Activated naive CD4-positive, alpha-beta T cell treated with anti-CD3 and anti-CD28 coated beads, Interleukin-2, amount 10 ng/mL, durations not matched to agents 7 days and 5 days (primary cell): ENCODE data around the gene NOS3.
"Not testable (repeated sequence)": the region's sequence is repeated elsewhere in the genome, so short reads cannot be mapped to it uniquely, and the experiment has no call there.

Experiments
- CTCF ChIA-PET: fragments of 350-600 bp; sonication (Branson Sonifier 250); formaldehyde crosslinking; loops from one replicate; lab custom pipeline; 2021; ENCODE audit warnings: antibody characterized with exemption; lab: Charles Lee
- DNase-seq: peaks from one replicate; pipeline ENCODE4 v3.0.0-alpha.2; 2020
- H3K27ac Mint-ChIP-seq: one replicate; pipeline ENCODE4 v1.8.0; 2021; ENCODE audit warnings: mild to moderate bottlenecking, moderate library complexity, mixed read lengths
- H3K27me3 Mint-ChIP-seq: one replicate; pipeline ENCODE4 v1.8.0; 2021; ENCODE audit warnings: mild to moderate bottlenecking, mixed read lengths
- H3K36me3 Mint-ChIP-seq: one replicate; pipeline ENCODE4 v1.8.0; 2021; ENCODE audit warnings: mixed read lengths
- H3K4me1 Mint-ChIP-seq: one replicate; pipeline ENCODE4 v1.8.0; 2021; ENCODE audit warnings: mixed read lengths
- H3K4me3 Mint-ChIP-seq: one replicate; pipeline ENCODE4 v1.8.0; 2021; ENCODE audit warnings: mild to moderate bottlenecking, moderate library complexity, mixed read lengths
- H3K9me3 Mint-ChIP-seq: one replicate; pipeline ENCODE4 v1.8.0; 2021; ENCODE audit warnings: mixed read lengths

NOS3 gene

DNA sequence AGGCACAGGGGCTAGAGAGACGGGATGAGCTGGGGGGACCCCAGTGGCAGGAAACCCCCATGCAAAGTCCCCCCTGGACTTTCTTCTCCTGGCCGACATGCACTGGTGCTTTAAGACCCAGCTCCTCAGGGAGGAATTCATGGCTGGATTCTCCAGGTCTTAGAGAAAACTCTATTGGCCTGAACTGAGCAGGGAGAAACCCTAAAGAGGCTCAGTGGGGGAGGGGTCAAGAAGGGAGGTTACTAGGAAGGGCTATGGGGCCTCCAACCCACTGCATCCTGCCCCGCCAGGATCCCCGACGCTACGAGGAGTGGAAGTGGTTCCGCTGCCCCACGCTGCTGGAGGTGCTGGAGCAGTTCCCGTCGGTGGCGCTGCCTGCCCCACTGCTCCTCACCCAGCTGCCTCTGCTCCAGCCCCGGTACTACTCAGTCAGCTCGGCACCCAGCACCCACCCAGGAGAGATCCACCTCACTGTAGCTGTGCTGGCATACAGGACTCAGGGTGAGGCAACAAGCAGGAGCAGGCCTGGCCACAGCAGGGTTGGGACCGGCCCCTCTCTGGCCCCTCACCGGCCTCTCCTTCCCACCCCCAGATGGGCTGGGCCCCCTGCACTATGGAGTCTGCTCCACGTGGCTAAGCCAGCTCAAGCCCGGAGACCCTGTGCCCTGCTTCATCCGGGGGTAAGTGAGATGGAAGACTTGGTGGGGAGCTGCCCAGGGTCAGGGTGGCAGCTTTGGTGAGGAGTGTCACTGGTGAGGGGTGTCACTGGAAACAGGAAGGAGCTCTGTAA lies 19.7 kb downstream of the NOS3 start:
- Mint-ChIP-seq H3K9me3 (no peaks in the 10 kb centered on the region), H3K4me1 (peaks cover 89% of the 10 kb centered on the region), H3K27ac (peak overlapping the region; percentile 94), H3K27me3 (no peaks in the 10 kb centered on the region), H3K36me3 (peaks cover 37% of the 10 kb centered on the region), H3K4me3 (peak overlapping the region; percentile 73)
- DNase-seq = peak; percentile 73
- CTCF ChIA-PET = interaction anchor here (0.7 to 4.3 kb wide), 14 partner anchors 8 to 113 kb away, joined by 3 to 33 read pairs (median 5); partner anchors contain the start of genes ABCB8 and NOS3

DNA sequence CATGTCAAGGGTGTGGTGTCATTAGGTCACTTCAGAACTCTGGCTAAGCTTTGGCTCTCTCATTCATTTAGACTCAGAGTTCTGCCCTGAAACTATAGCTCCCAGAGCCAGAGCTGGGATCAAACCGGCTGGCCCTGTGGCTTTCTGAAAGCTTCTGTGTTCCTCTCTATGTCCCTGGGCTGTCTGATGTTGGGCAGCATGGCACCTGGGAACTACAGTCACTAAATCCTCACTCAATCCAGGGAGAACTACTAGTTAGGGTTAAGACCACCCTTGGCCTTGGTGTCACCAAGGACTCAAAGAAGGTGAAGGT lies 20.2 kb downstream of the NOS3 start:
- Mint-ChIP-seq H3K36me3 (peaks cover 34% of the 10 kb centered on the region), H3K27me3 (no peaks in the 10 kb centered on the region), H3K27ac (peak overlapping the region; percentile 94), H3K4me3 (peak overlapping the region; percentile 73), H3K4me1 (peaks cover 89% of the 10 kb centered on the region), H3K9me3 (no peaks in the 10 kb centered on the region)
- CTCF ChIA-PET = interaction anchor here (0.7 to 4.3 kb wide), 14 partner anchors 7 to 113 kb away, joined by 3 to 33 read pairs (median 5); partner anchors contain the start of genes ABCB8 and NOS3
- DNase-seq = no peak

DNA sequence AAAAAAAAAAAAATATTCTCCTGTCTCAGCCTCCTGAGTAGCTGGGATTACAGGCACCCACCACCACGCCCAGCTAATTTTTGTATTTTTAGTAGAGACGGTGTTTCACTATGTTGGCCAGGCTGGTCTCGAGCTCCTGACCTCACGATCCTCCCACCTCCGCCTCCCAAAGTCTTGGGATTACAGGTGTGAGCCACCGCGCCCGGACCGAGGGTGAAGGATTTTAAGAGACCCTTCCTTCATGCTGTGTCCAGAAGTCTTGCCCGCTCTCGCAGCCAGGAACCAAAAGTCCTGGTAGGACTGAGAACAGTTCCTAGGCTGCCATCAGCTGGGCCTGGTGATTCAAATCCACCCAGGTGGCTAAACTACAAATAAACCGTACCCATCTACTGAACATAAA lies 20.8 kb downstream of the NOS3 start:
- H3K9me3 Mint-ChIP-seq, DNase-seq, H3K27me3 Mint-ChIP-seq: not testable (repeated sequence)
- Mint-ChIP-seq H3K4me1 (peaks cover 91% of the 10 kb centered on the region), H3K4me3 (peak overlapping the region; percentile 53), H3K27ac (peak overlapping the region; percentile 94), H3K36me3 (peaks cover 33% of the 10 kb centered on the region)
- CTCF ChIA-PET = interaction anchor here (0.7 to 4.1 kb wide), 9 partner anchors 9 to 113 kb away, joined by 3 to 21 read pairs (median 5); no protein-coding TSS in a partner anchor

DNA sequence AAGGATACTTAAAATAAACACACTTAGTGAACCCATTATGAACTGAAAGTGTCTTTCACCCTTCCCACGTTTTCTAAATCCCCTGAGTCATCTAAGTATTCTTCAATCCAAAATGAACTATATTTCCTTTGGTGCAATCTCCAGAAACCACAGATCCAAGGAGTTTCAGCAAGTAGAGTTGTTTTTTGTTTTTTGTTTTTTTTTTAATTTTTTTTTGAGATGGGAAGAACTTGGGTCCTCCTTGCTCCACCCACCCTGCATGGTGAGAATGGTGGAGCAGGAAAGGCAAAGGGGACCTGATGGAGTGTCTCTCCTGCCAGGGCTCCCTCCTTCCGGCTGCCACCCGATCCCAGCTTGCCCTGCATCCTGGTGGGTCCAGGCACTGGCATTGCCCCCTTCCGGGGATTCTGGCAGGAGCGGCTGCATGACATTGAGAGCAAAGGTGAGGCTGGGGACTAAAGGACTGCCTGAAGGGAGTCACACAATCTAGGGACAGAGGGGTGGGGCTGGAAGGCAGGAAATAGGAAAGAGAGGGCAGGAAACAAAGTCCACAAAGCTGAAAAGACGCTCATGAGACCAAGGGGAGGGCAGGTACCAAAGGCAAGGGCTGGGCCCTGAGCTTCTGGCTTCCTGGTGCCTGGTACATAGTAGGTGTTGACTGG lies 21.3 kb downstream of the NOS3 start:
- no peak for DNase-seq
- Mint-ChIP-seq H3K36me3 (peaks cover 33% of the 10 kb centered on the region), H3K4me1 (peaks cover 92% of the 10 kb centered on the region), H3K27me3 (peaks cover 4% of the 10 kb centered on the region), H3K9me3 (no peaks in the 10 kb centered on the region), H3K4me3 (peak overlapping the region; percentile 72), H3K27ac (peak overlapping the region; percentile 94)
- CTCF ChIA-PET = interaction anchor here (0.7 to 4.1 kb wide), 6 partner anchors 27 to 114 kb away, joined by 3 to 21 read pairs (median 6); no protein-coding TSS in a partner anchor

DNA sequence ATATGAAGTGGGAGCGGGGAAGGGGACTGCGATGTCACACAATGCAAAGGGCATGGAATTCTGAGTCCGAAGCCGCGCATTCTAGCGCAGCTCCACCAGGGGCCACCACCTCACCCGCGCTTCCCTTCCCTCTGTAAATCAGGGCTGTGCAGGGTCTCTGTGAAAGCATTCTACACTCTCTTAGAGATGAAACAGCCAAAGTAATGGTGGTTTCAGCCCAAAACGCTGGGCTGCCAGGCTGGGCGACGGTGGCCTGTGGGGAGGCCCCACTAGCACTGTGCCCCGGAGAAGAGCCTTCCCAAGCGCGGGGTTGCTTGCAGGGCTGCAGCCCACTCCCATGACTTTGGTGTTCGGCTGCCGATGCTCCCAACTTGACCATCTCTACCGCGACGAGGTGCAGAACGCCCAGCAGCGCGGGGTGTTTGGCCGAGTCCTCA lies 22.1 kb downstream of the NOS3 start:
- Mint-ChIP-seq H3K4me1 (peaks cover 92% of the 10 kb centered on the region), H3K27ac (peak overlapping the region; percentile 94)
- no peak for DNase-seq

DNA sequence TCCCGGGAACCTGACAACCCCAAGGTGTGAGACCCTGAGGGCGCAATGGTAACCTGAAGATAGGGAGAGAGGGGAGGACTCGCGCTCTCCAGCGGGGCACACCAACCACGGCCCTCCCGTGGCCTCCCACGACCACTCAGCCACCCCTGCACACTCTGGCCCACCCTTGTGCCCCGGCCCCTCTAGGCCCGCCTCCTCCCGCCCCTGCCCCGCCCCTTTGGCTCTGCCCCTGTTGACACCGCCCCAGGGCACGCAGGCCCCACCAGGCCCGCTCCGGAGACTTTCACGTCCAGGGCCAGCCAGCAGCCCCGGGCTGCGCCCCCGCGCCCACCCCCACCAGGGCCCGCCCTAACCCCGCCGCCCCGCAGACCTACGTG lies 22.5 kb downstream of the NOS3 start:
- no peaks in the 10 kb centered on the region for H3K9me3 Mint-ChIP-seq
- H3K4me3 Mint-ChIP-seq = peak overlapping the region; percentile 90

More for the DNA sequence above, 22.1 kb downstream of the NOS3 start:
- Mint-ChIP-seq H3K9me3 (no peaks in the 10 kb centered on the region), H3K4me3 (peak overlapping the region; percentile 72), H3K36me3 (peaks cover 34% of the 10 kb centered on the region), H3K27me3 (peaks cover 6% of the 10 kb centered on the region)
- CTCF ChIA-PET = interaction anchor here (0.8 to 4.1 kb wide), 5 partner anchors 28 to 115 kb away, joined by 3 to 21 read pairs (median 7); no protein-coding TSS in a partner anchor

DNA sequence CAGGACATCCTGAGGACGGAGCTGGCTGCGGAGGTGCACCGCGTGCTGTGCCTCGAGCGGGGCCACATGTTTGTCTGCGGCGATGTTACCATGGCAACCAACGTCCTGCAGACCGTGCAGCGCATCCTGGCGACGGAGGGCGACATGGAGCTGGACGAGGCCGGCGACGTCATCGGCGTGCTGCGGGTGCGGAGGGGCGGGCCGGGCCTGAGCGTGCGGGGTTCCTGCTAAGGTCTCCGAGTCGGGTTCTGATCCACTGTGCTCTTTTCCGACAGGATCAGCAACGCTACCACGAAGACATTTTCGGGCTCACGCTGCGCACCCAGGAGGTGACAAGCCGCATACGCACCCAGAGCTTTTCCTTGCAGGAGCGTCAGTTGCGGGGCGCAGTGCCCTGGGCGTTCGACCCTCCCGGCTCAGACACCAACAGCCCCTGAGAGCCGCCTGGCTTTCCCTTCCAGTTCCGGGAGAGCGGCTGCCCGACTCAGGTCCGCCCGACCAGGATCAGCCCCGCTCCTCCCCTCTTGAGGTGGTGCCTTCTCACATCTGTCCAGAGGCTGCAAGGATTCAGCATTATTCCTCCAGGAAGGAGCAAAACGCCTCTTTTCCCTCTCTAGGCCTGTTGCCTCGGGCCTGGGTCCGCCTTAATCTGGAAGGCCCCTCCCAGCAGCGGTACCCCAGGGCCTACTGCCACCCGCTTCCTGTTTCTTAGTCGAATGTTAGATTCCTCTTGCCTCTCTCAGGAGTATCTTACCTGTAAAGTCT lies 23.1 kb downstream of the NOS3 start:
- H3K4me1 Mint-ChIP-seq = peaks cover 91% of the 10 kb centered on the region
- CTCF ChIA-PET = interaction anchor here (0.7 to 1.5 kb wide), 3 partner anchors 30 to 51 kb away, joined by 3 to 7 read pairs (median 5); no protein-coding TSS in a partner anchor
- H3K4me3 Mint-ChIP-seq = peak overlapping the region; percentile 90
- H3K27ac Mint-ChIP-seq = peak overlapping the region; percentile 98
- peaks cover 31% of the 10 kb centered on the region for H3K36me3 Mint-ChIP-seq
- peaks cover 16% of the 10 kb centered on the region for H3K27me3 Mint-ChIP-seq
- peak; percentile 97 for DNase-seq
- H3K9me3 Mint-ChIP-seq = no peaks in the 10 kb centered on the region

More for the DNA sequence above, 22.5 kb downstream of the NOS3 start:
- H3K27ac Mint-ChIP-seq = peak overlapping the region; percentile 98
- H3K36me3 Mint-ChIP-seq = peaks cover 31% of the 10 kb centered on the region
- CTCF ChIA-PET = no interaction called here
- no peak for DNase-seq
- H3K27me3 Mint-ChIP-seq = peaks cover 11% of the 10 kb centered on the region
- H3K4me1 Mint-ChIP-seq = peaks cover 92% of the 10 kb centered on the region

DNA sequence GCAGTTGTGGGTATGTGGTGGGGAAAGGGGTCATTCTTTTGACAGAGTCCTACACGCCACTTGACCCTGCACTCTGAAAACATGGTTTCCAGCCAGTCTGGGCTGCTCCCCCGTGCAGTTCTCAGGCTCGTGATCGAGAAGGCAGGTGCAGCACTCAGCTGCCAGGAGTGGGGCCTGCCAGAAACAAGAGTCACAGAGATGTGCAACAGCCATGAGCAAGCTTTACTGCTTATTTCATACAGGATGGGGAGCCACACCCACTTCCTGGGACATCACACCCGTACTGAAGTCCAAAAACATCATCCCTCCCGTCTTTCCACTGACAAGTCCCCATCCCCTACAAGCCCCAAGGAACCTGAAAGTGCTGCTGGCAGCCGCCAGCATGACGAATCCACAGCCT lies 24.1 kb downstream of the NOS3 start:
- H3K27ac Mint-ChIP-seq = peak overlapping the region; percentile 98
- peak; percentile 68 for DNase-seq
- peaks cover 29% of the 10 kb centered on the region for H3K36me3 Mint-ChIP-seq
- H3K9me3 Mint-ChIP-seq = no peaks in the 10 kb centered on the region
- H3K27me3 Mint-ChIP-seq = peaks cover 27% of the 10 kb centered on the region
- CTCF ChIA-PET = interaction anchor here (0.6 to 2.2 kb wide), 7 partner anchors 14 to 666 kb away, joined by 3 to 9 read pairs (median 4); partner anchors contain the start of gene ABCB8
- H3K4me1 Mint-ChIP-seq = peaks cover 92% of the 10 kb centered on the region
- peak overlapping the region; percentile 90 for H3K4me3 Mint-ChIP-seq

DNA sequence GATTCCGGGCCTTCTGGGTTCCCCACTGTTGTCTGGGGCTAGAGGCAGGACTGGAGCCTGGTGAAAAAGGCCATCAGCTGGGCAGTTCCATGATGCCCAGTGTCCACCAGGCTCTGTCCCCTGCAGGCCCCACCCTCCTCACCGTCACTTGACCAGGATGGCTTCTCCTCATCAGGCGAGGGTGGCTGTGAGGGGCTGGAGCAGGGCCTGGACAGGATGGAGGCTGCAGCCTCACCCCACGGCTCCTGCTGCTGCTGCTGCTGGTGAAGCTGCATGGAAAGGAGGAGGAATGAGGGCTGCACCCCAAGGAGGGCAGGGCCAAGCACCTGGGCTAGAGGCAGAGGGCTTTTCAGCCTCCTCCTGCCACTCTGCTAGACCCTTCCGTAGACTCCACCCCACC lies 25.1 kb downstream of the NOS3 start:
- H3K4me3 Mint-ChIP-seq = no peak overlapping the region
- peaks cover 37% of the 10 kb centered on the region for H3K27me3 Mint-ChIP-seq
- peaks cover 26% of the 10 kb centered on the region for H3K36me3 Mint-ChIP-seq
- CTCF ChIA-PET = interaction anchor here (1.1 to 4.6 kb wide), 5 partner anchors 13 to 55 kb away, joined by 3 to 47 read pairs (median 9); partner anchors contain the start of gene ABCB8
- peaks cover 87% of the 10 kb centered on the region for H3K4me1 Mint-ChIP-seq
- H3K9me3 Mint-ChIP-seq = no peaks in the 10 kb centered on the region
- DNase-seq = no peak
- peak overlapping the region; percentile 98 for H3K27ac Mint-ChIP-seq

DNA sequence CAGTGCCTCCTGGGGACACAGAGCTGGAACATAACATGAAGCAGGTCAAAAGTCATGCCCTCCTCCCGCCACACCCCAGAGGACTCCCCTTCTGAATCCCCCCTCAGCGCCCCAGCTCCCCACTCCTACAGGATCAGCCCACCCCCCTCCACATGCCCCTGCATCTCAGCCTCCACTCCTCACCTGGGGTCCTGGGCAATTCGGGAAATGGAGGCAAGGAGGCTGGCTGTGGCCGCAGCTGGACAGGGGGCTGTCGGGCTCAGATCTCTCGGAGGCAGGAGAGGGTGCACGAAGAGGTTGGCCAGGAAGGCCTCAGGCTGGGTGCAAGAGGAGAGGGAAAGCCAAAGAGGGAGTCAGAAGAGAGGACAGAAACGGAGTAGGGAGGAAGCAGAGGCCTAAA lies 25.7 kb downstream of the NOS3 start:
- DNase-seq = no peak
- CTCF ChIA-PET = interaction anchor here (1.1 to 4.6 kb wide), 6 partner anchors 7 to 55 kb away, joined by 3 to 47 read pairs (median 18); partner anchors contain the start of gene ABCB8
- H3K36me3 Mint-ChIP-seq = peaks cover 24% of the 10 kb centered on the region
- H3K27ac Mint-ChIP-seq = peak overlapping the region; percentile 4
- peaks cover 83% of the 10 kb centered on the region for H3K4me1 Mint-ChIP-seq
- H3K27me3 Mint-ChIP-seq = peaks cover 42% of the 10 kb centered on the region
- no peak overlapping the region for H3K4me3 Mint-ChIP-seq
- no peaks in the 10 kb centered on the region for H3K9me3 Mint-ChIP-seq

DNA sequence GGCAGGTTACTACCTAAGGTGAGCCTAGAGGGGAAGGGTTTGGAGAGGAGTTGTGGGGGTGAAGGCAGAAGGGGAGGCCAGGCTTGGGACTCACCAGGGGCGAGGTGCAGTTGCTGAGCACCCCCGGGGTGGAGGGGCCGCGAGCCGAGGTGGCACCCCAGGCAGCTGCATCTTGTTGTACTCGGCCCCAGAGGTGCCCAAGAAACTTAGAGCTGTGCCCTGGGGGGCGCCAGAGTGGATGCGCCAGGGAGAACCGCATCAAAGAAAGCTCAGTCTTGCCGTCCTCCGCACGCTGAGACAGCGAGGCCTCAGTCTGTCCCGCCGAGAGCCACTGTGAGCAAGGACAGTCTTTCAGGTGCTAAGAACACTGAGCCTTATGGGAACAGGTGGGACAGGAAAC lies 26.1 kb downstream of the NOS3 start:
- no peak for DNase-seq
- Mint-ChIP-seq H3K27ac (peak overlapping the region; percentile 68), H3K4me3 (peak overlapping the region; percentile 74), H3K9me3 (no peaks in the 10 kb centered on the region), H3K4me1 (peaks cover 79% of the 10 kb centered on the region), H3K27me3 (peaks cover 47% of the 10 kb centered on the region), H3K36me3 (peaks cover 21% of the 10 kb centered on the region)
- CTCF ChIA-PET = interaction anchor here (1.1 to 4.6 kb wide), 7 partner anchors 8 to 56 kb away, joined by 3 to 47 read pairs (median 10); partner anchors contain the start of gene ABCB8

DNA sequence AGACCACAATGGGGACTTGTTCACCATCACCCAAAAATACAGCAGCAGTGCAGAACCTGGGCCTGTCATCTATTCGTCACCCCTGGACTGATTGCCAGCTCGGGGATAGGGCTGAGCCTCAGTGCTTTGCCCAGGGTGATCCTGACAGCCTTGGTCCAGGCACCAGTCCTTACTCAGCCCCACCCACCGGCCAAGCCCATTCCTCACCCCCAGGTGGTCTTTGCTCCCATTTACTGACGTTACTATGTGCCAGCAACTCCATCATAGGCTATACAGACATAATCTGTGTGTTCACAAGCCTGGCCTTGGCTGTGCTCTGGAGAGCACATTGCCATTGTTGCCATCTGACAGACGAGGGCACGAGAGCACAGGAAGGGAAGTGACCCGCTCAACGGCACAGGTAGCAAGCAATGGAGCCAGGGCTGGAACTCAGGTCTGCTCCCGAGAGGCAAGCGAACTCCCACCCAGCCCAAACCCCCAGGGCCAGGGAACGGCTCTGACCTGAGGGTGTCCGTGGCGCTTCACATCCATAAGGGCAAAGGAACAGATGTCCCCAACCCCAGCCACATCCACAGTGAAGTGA lies 26.6 kb downstream of the NOS3 start:
- peaks cover 18% of the 10 kb centered on the region for H3K36me3 Mint-ChIP-seq
- H3K27ac Mint-ChIP-seq = peak overlapping the region; percentile 68
- H3K9me3 Mint-ChIP-seq = no peaks in the 10 kb centered on the region
- peaks cover 48% of the 10 kb centered on the region for H3K27me3 Mint-ChIP-seq
- H3K4me3 Mint-ChIP-seq = peak overlapping the region; percentile 74
- H3K4me1 Mint-ChIP-seq = peaks cover 73% of the 10 kb centered on the region
- DNase-seq = no peak
- CTCF ChIA-PET = interaction anchor here (0.8 to 4.6 kb wide), 14 partner anchors 8 to 100 kb away, joined by 3 to 47 read pairs (median 4); partner anchors contain the start of genes ABCB8 and NOS3

DNA sequence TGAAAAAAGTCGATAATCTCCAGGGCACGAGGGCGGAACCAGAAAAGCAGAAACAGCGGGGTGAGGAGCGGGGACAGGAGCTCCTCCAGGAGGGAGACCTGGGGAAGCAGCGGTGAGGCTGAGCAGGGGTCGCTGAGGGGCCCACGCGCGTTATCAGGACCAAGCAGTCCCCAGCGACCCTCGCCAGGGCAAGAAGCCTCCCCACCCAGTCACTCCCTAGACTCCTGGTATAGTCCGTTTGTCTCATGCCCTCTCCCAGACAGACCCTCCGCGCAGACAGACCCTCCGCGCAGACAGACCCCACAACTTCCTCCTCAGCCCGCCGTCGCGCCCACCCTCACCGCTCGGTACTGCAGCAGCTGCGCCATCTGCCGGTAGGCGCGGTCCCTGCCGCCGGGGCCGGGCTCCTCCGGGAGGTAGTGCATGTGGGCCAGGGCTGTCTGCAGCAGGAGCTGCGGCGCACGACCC lies 27.2 kb downstream of the NOS3 start:
- H3K4me3 Mint-ChIP-seq = peak overlapping the region; percentile 74
- H3K9me3 Mint-ChIP-seq = no peaks in the 10 kb centered on the region
- CTCF ChIA-PET = interaction anchor here (0.6 to 4.6 kb wide), 27 partner anchors 9 to 372 kb away, joined by 3 to 47 read pairs (median 4); partner anchors contain the start of genes ABCB8 and NOS3
- H3K27ac Mint-ChIP-seq = peak overlapping the region; percentile 68
- H3K27me3 Mint-ChIP-seq = peaks cover 51% of the 10 kb centered on the region
- H3K36me3 Mint-ChIP-seq = peaks cover 14% of the 10 kb centered on the region
- H3K4me1 Mint-ChIP-seq = peaks cover 68% of the 10 kb centered on the region
- peak; percentile 86 for DNase-seq
